IMR-90 (cell line): ENCODE data around the gene TRDN. TPM values are rescaled to one million over a fixed set of nuclear protein-coding genes. Genes with fewer than 3 reads are reported as not detected.
"Not testable (repeated sequence)": the region's sequence is repeated elsewhere in the genome, so short reads cannot be mapped to it uniquely, and the experiment has no call there.

Experiments used
- ATAC-seq: fragments of 200-7000 bp; cut with Tn5 transposase; 2 replicates; pipeline ENCODE4 v1.9.1; 2020; ENCODE audit warnings: low read depth, mild to moderate bottlenecking, moderate library complexity
- BruUV-seq: library from RNA; stranded (reverse); fragments of 400-500 nt; replicated peaks from 2 replicates; lab custom pipeline; 2021; lab: Mats Ljungman, UMichigan
- CTCF ChIA-PET: fragments of 300-600 bp; formaldehyde crosslinking; extraction: SDS; loops from one replicate; lab custom pipeline; 2021; ENCODE audit warnings: antibody characterized with exemption; lab: Yijun Ruan, JAX
- POLR2A ChIA-PET: fragments of 300-600 bp; sonication (Branson Sonifier 250); formaldehyde crosslinking; loops from one replicate; lab custom pipeline; 2022; ENCODE audit warnings: antibody characterized with exemption; ENCODE audit not compliant: unreplicated experiment; lab: Charles Lee
- DNase-seq: peaks from one replicate; pipeline ENCODE4 v3.0.0; 2013
- H2AFZ ChIP-seq: replicated peaks from 2 replicates; pipeline ENCODE3; 2013; ENCODE audit warnings: low read length, mild to moderate bottlenecking; ENCODE audit not compliant: poor library complexity
- H2AK5ac ChIP-seq: 2 replicates; pipeline ENCODE4 v1.6.1; 2013; ENCODE audit warnings: low read depth, low read length, inconsistent platforms
- H2AK9ac ChIP-seq: replicated peaks from 2 replicates; pipeline ENCODE3; 2013; ENCODE audit warnings: mild to moderate bottlenecking, low read depth, low read length, moderate library complexity; ENCODE audit not compliant: poor library complexity
- H2BK120ac ChIP-seq: 2 replicates; pipeline ENCODE4 v1.6.1; 2013; ENCODE audit warnings: low read depth, low read length, inconsistent platforms
- H2BK15ac ChIP-seq: 3 replicates; pipeline ENCODE4 v1.6.1; 2013; ENCODE audit warnings: low read depth, low read length, inconsistent platforms
- H2BK20ac ChIP-seq: 2 replicates; pipeline ENCODE4 v1.6.1; 2013; ENCODE audit warnings: low read depth, mild to moderate bottlenecking, inconsistent platforms, low read length, moderate library complexity
- H2BK5ac ChIP-seq: 2 replicates; pipeline ENCODE4 v1.6.1; 2013; ENCODE audit warnings: mild to moderate bottlenecking, low read depth, low read length, inconsistent platforms; ENCODE audit not compliant: poor library complexity, severe bottlenecking
- H3K14ac ChIP-seq: replicated peaks from 2 replicates; pipeline ENCODE4 v1.6.1; 2013; ENCODE audit warnings: low read depth, low read length, inconsistent platforms
- H3K18ac ChIP-seq: 2 replicates; pipeline ENCODE4 v1.6.1; 2013; ENCODE audit warnings: low read depth, low read length, control low read depth
- H3K23ac ChIP-seq: 2 replicates; pipeline ENCODE4 v1.6.1; 2013; ENCODE audit warnings: low read depth, low read length, inconsistent platforms
- H3K27ac ChIP-seq: 2 replicates; pipeline ENCODE4 v1.5.1; 2013; ENCODE audit warnings: mild to moderate bottlenecking, control low read depth, low read length; ENCODE audit not compliant: insufficient read depth
- H3K27me3 ChIP-seq: 2 replicates; pipeline ENCODE4 v1.6.1; 2013; ENCODE audit warnings: low read length; ENCODE audit not compliant: control insufficient read depth, insufficient read depth
- H3K36me3 ChIP-seq: 2 replicates; pipeline ENCODE4 v1.6.1; 2013; ENCODE audit warnings: low read length, mixed read lengths; ENCODE audit not compliant: control insufficient read depth, insufficient read depth
- H3K4ac ChIP-seq: 2 replicates; pipeline ENCODE4 v1.6.1; 2013; ENCODE audit warnings: low read depth, low read length, inconsistent platforms
- H3K4me1 ChIP-seq: 2 replicates; pipeline ENCODE4 v1.6.1; 2013; ENCODE audit warnings: low read length, mixed read lengths; ENCODE audit not compliant: control insufficient read depth, insufficient read depth
- H3K4me2 ChIP-seq: 2 replicates; pipeline ENCODE4 v1.6.1; 2013; ENCODE audit warnings: low read depth, mild to moderate bottlenecking, control low read depth, low read length, moderate library complexity
- H3K4me3 ChIP-seq: 2 replicates; pipeline ENCODE4 v1.5.1; 2013; ENCODE audit warnings: low read depth, mild to moderate bottlenecking, control low read depth, low read length, moderate library complexity; ENCODE audit not compliant: insufficient read depth
- H3K56ac ChIP-seq: 2 replicates; pipeline ENCODE4 v1.6.1; 2013; ENCODE audit warnings: low read length, inconsistent platforms; ENCODE audit not compliant: insufficient read depth; ENCODE audit errors: extremely low read depth
- H3K79me1 ChIP-seq, 2 experiments: 2 replicates each; pipeline ENCODE4 v1.6.1; 2013; ENCODE audit warnings: low read length in 2 of 2, inconsistent platforms in 1 of 2, low read depth in 1 of 2
- H3K9ac ChIP-seq: 2 replicates; pipeline ENCODE4 v1.6.1; 2013; ENCODE audit warnings: low read depth, low read length, control low read depth
- H3K9me1 ChIP-seq: 2 replicates; pipeline ENCODE4 v1.6.1; 2013; ENCODE audit warnings: low read length, inconsistent platforms; ENCODE audit not compliant: insufficient read depth
- H3K9me3 ChIP-seq: 2 replicates; pipeline ENCODE4 v1.6.1; 2013; ENCODE audit warnings: low read length; ENCODE audit not compliant: control insufficient read depth, insufficient read depth
- H4K20me1 ChIP-seq: 2 replicates; pipeline ENCODE4 v1.6.1; 2013; ENCODE audit warnings: low read length, inconsistent platforms; ENCODE audit not compliant: insufficient read depth
- H4K5ac ChIP-seq: 2 replicates; pipeline ENCODE4 v1.6.1; 2013; ENCODE audit warnings: mild to moderate bottlenecking, low read depth, low read length, control low read depth
- H4K8ac ChIP-seq, 2 experiments: 2 replicates each; pipeline ENCODE4 v1.6.1; 2013; ENCODE audit warnings: low read depth in 2 of 2, low read length in 2 of 2, control low read depth in 1 of 2, inconsistent platforms in 1 of 2
- H4K91ac ChIP-seq: 2 replicates; pipeline ENCODE4 v1.6.1; 2013; ENCODE audit warnings: low read depth, low read length, inconsistent platforms; ENCODE audit not compliant: insufficient read depth
- CEBPB ChIP-seq: IDR thresholded peaks from 2 replicates; pipeline ENCODE4 v1.6.1; 2012; ENCODE audit warnings: low read depth, low read length, improper control_type of control experiment
- MAZ ChIP-seq: IDR thresholded peaks from 2 replicates; pipeline ENCODE4 v1.6.1; 2012; ENCODE audit warnings: low read depth, mild to moderate bottlenecking, low read length, improper control_type of control experiment, moderate library complexity, borderline replicate concordance
- MXI1 ChIP-seq: IDR thresholded peaks from 2 replicates; pipeline ENCODE4 v1.6.1; 2012; ENCODE audit warnings: low read depth, mild to moderate bottlenecking, low read length, moderate library complexity, borderline replicate concordance
- NFE2L2 ChIP-seq: fragments of 150-350 bp; IDR thresholded peaks from 2 replicates; pipeline ENCODE4 v1.6.1; 2016; ENCODE audit warnings: low read depth, mild to moderate bottlenecking, low read length
- WGBS, 2 experiments: methylation state at CpG; one replicate each; pipeline versions ENCODE4 v1.1.5 to v1.1.7; 2013; ENCODE audit warnings: missing lambda C conversion rate in 2 of 2; ENCODE audit not compliant: insufficient read length in 1 of 2; ENCODE audit errors: extremely low coverage in 2 of 2; 5-methylcytosine and 5-hydroxymethylcytosine counted together
- dilution Hi-C: fragments of 300-500 bp; cut with HindIII; formaldehyde crosslinking; loops from one replicate; pipeline ENCODE4 v1.14.3; 2018; ENCODE audit warnings: low sequenced_read_pairs; ENCODE audit not compliant: unreplicated experiment
- in situ Hi-C: fragments of 300-500 bp; cut with MboI; formaldehyde crosslinking; loops from 3 replicates; pipeline ENCODE4 v1.14.3; 2019; ENCODE audit warnings: low sequenced_read_pairs, inconsistent platforms, mixed read lengths
- intact Hi-C: fragments of 100-400 bp; cut with micrococcal nuclease; formaldehyde crosslinking; loops from 2 replicates; pipeline ENCODE4 v1.10.0; 2022
- polyA plus RNA-seq, 3 experiments: library from polyadenylated mRNA; depleted of rRNA; stranded (reverse); fragments of >200 nt; gene quantifications; 2 replicates each; pipeline ENCODE4 v1.2.3, GENCODE V29; 2012; ENCODE audit warnings: low replicate concordance in 1 of 3
- total RNA-seq: library from RNA; depleted of rRNA; stranded (reverse); fragments of >200 nt; gene quantifications from 2 replicates; pipeline ENCODE4 v1.2.3, GENCODE V29; 2012

The TRDN gene
- total and polyA plus RNA-seq, 2 of the 4 experiments (the other 2 are of a cell fraction), result not detected

DNA sequence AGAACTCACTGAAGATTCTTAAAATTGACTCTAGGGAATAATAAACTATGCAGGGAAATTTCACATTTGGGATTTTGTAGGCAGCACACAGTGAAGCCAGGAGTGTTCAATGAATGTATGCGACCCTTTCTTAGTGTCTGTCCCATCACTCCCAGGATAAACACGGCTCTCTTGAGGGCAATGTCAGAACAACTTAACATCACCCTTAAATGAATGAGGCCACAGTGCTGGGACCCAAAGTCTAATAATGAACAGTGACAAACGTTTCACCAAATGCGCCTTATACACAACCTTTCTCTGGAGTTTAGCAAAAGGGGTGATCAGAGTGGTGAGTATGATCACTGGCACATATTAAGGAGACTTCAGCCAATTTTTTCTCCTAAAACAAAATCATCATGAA, 403.4 kb downstream of the TRDN start:
- no CpG with 5 or more reads among the region's 4 CpGs for WGBS, 2 experiments
- no peak for TF ChIP-seq MXI1
- no peak for TF ChIP-seq MAZ
- TF ChIP-seq CEBPB, result no peak
- no peak for TF ChIP-seq NFE2L2
- intact Hi-C loops (no loop called here), dilution Hi-C loops (no loop called here), in situ Hi-C loops (no loop called here)
- Histone ChIP-seq H3K18ac (no peak overlapping the region), H3K9me3 (peaks cover 3% of the 10 kb centered on the region; the same call in 1 of the 2 replicates), H3K4me3 (no peak overlapping the region), H4K8ac (no peak overlapping the region), H2BK5ac (no peak overlapping the region), H2AK9ac (no peak overlapping the region), H3K27ac (no peak overlapping the region), H3K79me1 (no peaks in the 10 kb centered on the region), H3K36me3 (no peaks in the 10 kb centered on the region), H4K91ac (no peak overlapping the region), H2BK120ac (no peak overlapping the region), H4K20me1 (no peaks in the 10 kb centered on the region), H2AK5ac (no peak overlapping the region), H3K9ac (no peak overlapping the region), H2AFZ (no peak overlapping the region), H3K23ac (no peak overlapping the region), H3K4ac (no peak overlapping the region), H2BK15ac (no peak overlapping the region), H3K14ac (no peak overlapping the region), H3K27me3 (no peaks in the 10 kb centered on the region), H3K4me1 (no peaks in the 10 kb centered on the region), H3K56ac (no peak overlapping the region), H4K5ac (no peak overlapping the region), H3K9me1 (no peaks in the 10 kb centered on the region), H2BK20ac (no peak overlapping the region), H3K4me2 (no peak overlapping the region)
- CTCF ChIA-PET, result no interaction called here
- ATAC-seq, result no peak
- no TSS peak for BruUV-seq
- DNase-seq, result no peak
- POLR2A ChIA-PET, result no interaction called here

GRCh38 chr6:123227789-123228188, 409.0 kb downstream of the TRDN start:
- H3K27ac ChIP-seq, H3K23ac ChIP-seq, H4K91ac ChIP-seq, H4K5ac ChIP-seq, H3K4me2 ChIP-seq, H3K4me1 ChIP-seq, ATAC-seq, POLR2A ChIA-PET, H2BK120ac ChIP-seq, BruUV-seq, intact Hi-C loops, H3K9ac ChIP-seq, H3K36me3 ChIP-seq, CTCF ChIA-PET, H4K8ac ChIP-seq, H3K4me3 ChIP-seq, H3K14ac ChIP-seq, H3K27me3 ChIP-seq, DNase-seq, H2BK5ac ChIP-seq, H2BK20ac ChIP-seq, H2BK15ac ChIP-seq, H2AFZ ChIP-seq, H3K9me3 ChIP-seq, H2AK5ac ChIP-seq, in situ Hi-C loops, H2AK9ac ChIP-seq, H3K79me1 ChIP-seq, H4K20me1 ChIP-seq, H3K18ac ChIP-seq, H3K56ac ChIP-seq, H3K4ac ChIP-seq, H3K9me1 ChIP-seq, dilution Hi-C loops: not testable (repeated sequence)
- WGBS, 2 experiments, result no CpG with 5 or more reads among the region's 2 CpGs
